ENCODE data around the gene SEPTIN11. TPM values are rescaled to one million over a fixed set of nuclear protein-coding genes. Genes with fewer than 3 reads are reported as not detected.
A peak's percentile ranks its signal among the peaks of the same experiment; 100 is the strongest.

SEPTIN11 gene
- total and polyA plus RNA-seq, 2 donors (not counting 1 experiment from before 2014, with no cell fraction given) = 688 to 1,286 TPM

GRCh38 chr4:76997532-76997931 lies 48.0 kb downstream of the SEPTIN11 start:
- H3K9ac ChIP-seq (ENCODE audit: insufficient read depth, low read length) = no peak overlapping the region
- H3K4me2 ChIP-seq (ENCODE audit: extremely low read depth, insufficient read depth, low read length) = no peak overlapping the region
- no peak overlapping the region for H3K4me3 ChIP-seq (replicated peaks in 1 of 4; ENCODE audit: control extremely low read depth in 1 of 4, insufficient read depth in 1 of 4, low read depth in 3 of 4, low read length in 4 of 4)
- H3K9me3 ChIP-seq (ENCODE audit: control insufficient read depth, insufficient read depth, low read depth, low read length) = no peaks in the 10 kb centered on the region
- H4K20me1 ChIP-seq (ENCODE audit: control insufficient read depth, extremely low read depth, insufficient read depth, low read length) = no peaks in the 10 kb centered on the region
- H3K36me3 ChIP-seq (ENCODE audit: control insufficient read depth, insufficient read depth, low read length) = peaks cover 13% of the 10 kb centered on the region
- no peak overlapping the region for H2AFZ ChIP-seq (ENCODE audit: low read length)
- no peaks in the 10 kb centered on the region for H3K27me3 ChIP-seq (ENCODE audit: control insufficient read depth, insufficient read depth, low read length)
- H3K4me1 ChIP-seq (ENCODE audit: control insufficient read depth, extremely low read depth, insufficient read depth, low read length) = peaks cover 22% of the 10 kb centered on the region
- TF ChIP-seq CTCF (conservative IDR thresholded peaks at IDR 0.05 in 1 of 2, IDR thresholded peaks at IDR 0.05 in 1 of 2; ENCODE audit: low read depth in 1 of 2, low read length in 2 of 2) = no peak
- TF ChIP-seq EZH2 (IDR thresholded peaks at IDR 0.05; ENCODE audit: low read length, missing control alignments) = no peak
- H3K79me2 ChIP-seq (ENCODE audit: control insufficient read depth, insufficient read depth, low read length) = peaks cover 56% of the 10 kb centered on the region
- peak overlapping the region; percentile 73 for H3K27ac ChIP-seq (ENCODE audit: insufficient read depth, low read length)
- no peak for DNase-seq (ENCODE audit: low read depth in 2 of 2)

- Histone ChIP-seq H3K9ac (ENCODE audit: insufficient read depth, low read length) (no peak overlapping the region), H3K4me1 (ENCODE audit: control insufficient read depth, extremely low read depth, insufficient read depth, low read length) (peaks cover 19% of the 10 kb centered on the region)
- DNase-seq (ENCODE audit: low read depth in 2 of 2) = peak; percentile 74 to 75
Measured at GRCh38 chr4:76998251-76998901, 48.8 kb downstream of the SEPTIN11 start.

More at GRCh38 chr4:76998251-76998901, 48.8 kb downstream of the SEPTIN11 start:
- no peaks in the 10 kb centered on the region for H4K20me1 ChIP-seq (ENCODE audit: control insufficient read depth, extremely low read depth, insufficient read depth, low read length)
- H3K4me2 ChIP-seq (ENCODE audit: extremely low read depth, insufficient read depth, low read length) = no peak overlapping the region
- no peaks in the 10 kb centered on the region for H3K9me3 ChIP-seq (ENCODE audit: control insufficient read depth, insufficient read depth, low read depth, low read length)
- peaks cover 13% of the 10 kb centered on the region for H3K36me3 ChIP-seq (ENCODE audit: control insufficient read depth, insufficient read depth, low read length)
- H3K79me2 ChIP-seq (ENCODE audit: control insufficient read depth, insufficient read depth, low read length) = peaks cover 54% of the 10 kb centered on the region
- no peak overlapping the region for H2AFZ ChIP-seq (ENCODE audit: low read length)
- TF ChIP-seq CTCF (conservative IDR thresholded peaks at IDR 0.05 in 1 of 2, IDR thresholded peaks at IDR 0.05 in 1 of 2; ENCODE audit: low read depth in 1 of 2, low read length in 2 of 2) (no peak), EZH2 (IDR thresholded peaks at IDR 0.05; ENCODE audit: low read length, missing control alignments) (no peak)
- H3K27me3 ChIP-seq (ENCODE audit: control insufficient read depth, insufficient read depth, low read length) = no peaks in the 10 kb centered on the region
- peak overlapping the region; percentile 73 for H3K27ac ChIP-seq (ENCODE audit: insufficient read depth, low read length)
- no peak overlapping the region for H3K4me3 ChIP-seq (replicated peaks in 1 of 4; ENCODE audit: control extremely low read depth in 1 of 4, insufficient read depth in 1 of 4, low read depth in 3 of 4, low read length in 4 of 4)

Other genes starting within 250 kb of the SEPTIN11 start
- under 0.01 and 0.17 TPM in 2 replicates for gene SOWAHB, start 51.6 kb upstream of the SEPTIN11 start, total RNA-seq
- gene SOWAHB, start 51.6 kb upstream of the SEPTIN11 start, polyA plus RNA-seq = 0.07 TPM in 1 of 2 replicates, not detected in the other
- 117 and 151 TPM in 2 replicates for gene CCNI, start 126.2 kb downstream of the SEPTIN11 start, total RNA-seq
- 214 and 216 TPM in 2 replicates for gene CCNI, start 126.2 kb downstream of the SEPTIN11 start, polyA plus RNA-seq
- 20.1 and 21.6 TPM in 2 replicates for gene CCNG2, start 207.5 kb downstream of the SEPTIN11 start, total RNA-seq
- 16.0 and 30.3 TPM in 2 replicates for gene CCNG2, start 207.5 kb downstream of the SEPTIN11 start, polyA plus RNA-seq

Data from fibroblast of lung (primary cell).